Measurements from ENCODE around the gene SLC35A2. TPM values are rescaled to one million over a fixed set of nuclear protein-coding genes. Genes with fewer than 3 reads are reported as not detected.

The SLC35A2 gene
- 41.7 TPM for polyA plus RNA-seq (2013, experiment 1 of 2; ENCODE audit: insufficient read length)
- 43.7 TPM for polyA plus RNA-seq (2013, experiment 2 of 2; ENCODE audit: insufficient read length)

GRCh38 chrX:48911412-48912182 lies at the start of gene SLC35A2:
Gene SLC35A2, minus strand, starts transcription at chrX:48911646. Its CDS starts 10 bp downstream, at chrX:48911636.
- peak; percentile 65 for DNase-seq

- no peak for DNase-seq
These were observed 48.8 kb upstream of the SLC35A2 start for GRCh38 chrX:48960291-48960690.

DNA sequence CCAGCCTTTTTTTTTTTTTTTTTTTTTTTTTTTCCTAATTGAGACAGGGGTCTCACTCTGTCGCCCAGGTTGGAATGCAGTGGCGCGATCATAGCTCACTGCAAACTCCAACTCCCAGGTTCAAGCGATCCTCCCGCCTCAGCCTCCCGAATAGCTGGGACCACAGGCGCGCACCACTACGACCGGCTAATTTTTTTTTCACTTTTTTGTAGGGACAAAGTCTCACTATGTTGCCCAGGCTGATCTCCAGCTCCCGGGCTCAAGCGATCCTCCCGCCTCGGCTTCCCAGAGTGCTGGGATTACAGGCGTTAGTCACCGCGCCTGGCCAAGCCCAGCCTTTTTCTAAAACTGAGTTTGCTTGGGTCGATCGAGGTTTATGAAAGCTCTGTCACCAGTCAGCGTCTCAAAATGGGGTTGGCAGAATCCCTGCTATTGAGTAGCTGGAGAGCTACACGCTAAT lies 47.2 kb upstream of the SLC35A2 start:
- DNase-seq: peak; percentile 59

GRCh38 chrX:48957827-48958634 lies 46.6 kb upstream of the SLC35A2 start:
- DNase-seq: peak; percentile 99

DNA sequence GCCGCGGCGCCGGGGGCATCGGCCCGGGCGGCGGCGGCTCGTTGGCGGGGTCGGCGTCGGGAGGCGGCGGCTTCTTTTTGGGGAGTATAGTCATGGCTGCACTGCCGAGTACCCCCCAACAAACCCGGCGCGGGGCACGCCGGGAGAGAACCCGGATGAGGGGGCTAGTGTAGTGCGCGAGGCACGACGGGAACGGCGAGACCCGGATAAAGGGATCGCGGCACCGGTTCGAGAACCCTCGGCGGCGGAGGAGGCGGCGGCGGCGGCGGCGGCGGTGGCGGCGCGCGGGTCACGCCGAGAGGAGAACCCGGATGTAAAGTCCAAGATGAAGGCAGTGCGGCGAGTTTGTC lies 46.0 kb upstream of the SLC35A2 start, which contains the start of gene OTUD5:
Gene OTUD5, minus strand, starts transcription at position 131 of the 350 bp plus-strand sequence. Its CDS starts 37 bp downstream, at position 94.
- DNase-seq: peak; percentile 69

GRCh38 chrX:48956728-48957414 lies 45.4 kb upstream of the SLC35A2 start:
- no peak for DNase-seq

GRCh38 chrX:48948589-48948988 lies 37.1 kb upstream of the SLC35A2 start:
- no peak for DNase-seq

- DNase-seq: peak; percentile 44
These were observed 34.3 kb upstream of the SLC35A2 start for GRCh38 chrX:48945517-48946348.

- DNase-seq: no peak
These were observed 31.4 kb upstream of the SLC35A2 start for GRCh38 chrX:48942895-48943294.

DNA sequence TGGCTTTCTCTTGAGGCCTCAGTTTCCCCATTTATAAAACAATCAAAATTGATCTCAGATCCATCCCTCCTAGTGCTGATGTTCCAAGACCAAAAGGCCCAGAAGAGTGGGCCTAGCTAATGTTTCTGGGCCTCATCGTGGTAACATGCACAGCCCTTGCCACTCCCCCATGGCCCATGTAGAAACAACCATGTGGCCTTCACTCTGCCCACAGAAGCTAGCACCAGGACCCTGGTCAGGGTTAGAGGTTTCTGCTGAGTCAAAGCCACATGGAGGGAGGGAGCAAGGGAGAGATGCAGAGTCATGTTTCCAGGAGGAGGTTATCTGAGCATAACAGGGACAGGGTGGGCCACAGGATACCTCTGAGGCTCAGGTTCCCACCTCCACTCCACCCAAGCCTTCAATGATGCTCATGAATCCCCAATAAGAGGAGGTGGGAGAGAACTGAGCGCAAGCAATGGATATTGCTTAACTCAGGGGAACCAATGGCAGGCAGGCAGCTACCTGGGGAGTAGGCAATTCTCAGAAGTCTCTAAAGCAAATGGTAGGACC lies 29.0 kb upstream of the SLC35A2 start:
- DNase-seq: no peak

DNA sequence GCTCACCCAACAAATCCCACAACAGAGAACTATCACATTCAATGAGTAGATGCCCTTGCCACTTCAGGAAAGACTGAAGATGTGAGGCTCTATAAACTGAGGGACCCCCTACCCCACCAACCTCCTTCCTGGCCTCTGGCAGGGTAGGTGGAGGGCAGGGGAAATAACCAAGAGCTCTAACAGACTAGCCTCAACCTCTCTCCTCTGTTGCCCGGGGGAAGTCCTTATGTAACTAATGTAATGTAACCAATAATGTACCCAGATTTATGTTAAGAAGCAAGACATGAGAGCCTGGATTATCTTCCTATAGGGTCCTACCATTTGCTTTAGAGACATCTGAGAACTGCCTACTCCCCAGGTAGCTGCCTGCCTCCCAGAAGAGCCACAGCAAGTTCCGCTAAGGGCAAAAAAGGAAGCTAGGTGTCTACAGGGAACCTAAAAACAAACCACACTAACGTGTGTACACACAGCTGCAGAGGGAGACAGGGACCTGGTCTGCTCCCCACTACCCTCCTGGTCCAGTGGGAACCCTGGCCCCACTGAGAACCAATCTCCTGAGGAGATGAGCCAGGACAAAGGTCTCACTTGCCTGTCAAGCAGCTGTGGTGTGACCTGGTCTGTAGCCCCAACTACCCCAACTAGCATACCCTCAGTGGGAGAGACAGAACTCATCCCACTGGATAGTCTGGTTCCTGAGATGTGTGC lies 28.2 kb upstream of the SLC35A2 start:
- no peak for DNase-seq

- no peak for DNase-seq
These were observed 27.4 kb upstream of the SLC35A2 start for GRCh38 chrX:48938721-48939425.

- peak; percentile 54 for DNase-seq
These were observed 25.8 kb upstream of the SLC35A2 start for GRCh38 chrX:48937054-48937907.

- no peak for DNase-seq
These were observed 25.1 kb upstream of the SLC35A2 start for GRCh38 chrX:48936429-48937053.

DNA sequence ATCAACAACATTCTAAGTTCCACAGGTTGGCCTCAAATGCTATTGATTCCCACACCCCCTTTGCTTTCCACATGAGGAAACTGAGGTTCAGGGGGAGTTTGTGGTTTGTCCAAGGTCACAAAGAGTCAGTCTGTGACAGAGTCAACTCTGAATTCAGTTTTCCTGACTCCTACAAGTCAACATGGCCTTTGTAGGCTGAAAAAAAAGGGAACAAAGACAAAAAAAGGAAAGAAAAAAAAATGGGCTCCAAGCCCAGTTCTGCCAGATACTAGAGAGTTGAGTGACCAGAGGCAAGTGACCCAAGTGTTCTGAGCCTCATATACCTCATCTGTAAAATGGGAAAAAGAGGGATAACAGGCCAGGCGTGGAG lies 23.8 kb upstream of the SLC35A2 start:
- DNase-seq: no peak

DNA sequence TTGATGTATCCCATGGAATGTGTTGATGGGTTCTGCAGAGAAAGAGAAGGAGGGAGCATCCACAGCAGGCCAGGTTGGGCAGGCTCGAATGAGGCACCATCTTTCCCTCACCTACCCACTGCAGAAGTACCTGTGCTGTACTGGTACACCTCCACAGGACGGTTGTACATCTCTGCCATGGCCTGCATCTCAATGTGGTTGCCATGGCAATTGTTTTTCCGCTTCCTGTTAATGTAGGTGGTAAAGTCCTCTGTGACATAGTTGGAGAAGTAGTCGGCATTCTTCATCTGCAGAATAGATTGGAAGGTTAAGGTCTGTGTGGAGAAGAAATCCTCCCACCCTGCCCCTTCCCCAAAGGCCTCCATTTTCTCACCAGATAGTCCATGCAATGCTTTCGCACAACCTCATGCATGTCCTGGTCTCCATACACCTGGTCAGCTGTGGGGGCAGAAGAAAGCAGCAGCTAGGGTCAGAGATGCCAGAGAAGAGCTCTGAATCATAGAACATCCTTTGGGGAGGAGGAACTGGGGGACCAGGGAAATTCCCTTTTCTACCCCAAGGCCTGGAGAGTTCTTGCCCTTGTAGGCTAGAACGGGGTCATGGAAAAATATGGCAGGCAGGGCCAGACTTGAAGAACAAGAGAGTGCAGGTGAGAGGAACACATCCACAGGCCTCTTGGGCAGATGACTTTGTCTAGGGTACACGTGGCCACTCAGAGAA lies 23.3 kb upstream of the SLC35A2 start:
- no peak for DNase-seq

DNA sequence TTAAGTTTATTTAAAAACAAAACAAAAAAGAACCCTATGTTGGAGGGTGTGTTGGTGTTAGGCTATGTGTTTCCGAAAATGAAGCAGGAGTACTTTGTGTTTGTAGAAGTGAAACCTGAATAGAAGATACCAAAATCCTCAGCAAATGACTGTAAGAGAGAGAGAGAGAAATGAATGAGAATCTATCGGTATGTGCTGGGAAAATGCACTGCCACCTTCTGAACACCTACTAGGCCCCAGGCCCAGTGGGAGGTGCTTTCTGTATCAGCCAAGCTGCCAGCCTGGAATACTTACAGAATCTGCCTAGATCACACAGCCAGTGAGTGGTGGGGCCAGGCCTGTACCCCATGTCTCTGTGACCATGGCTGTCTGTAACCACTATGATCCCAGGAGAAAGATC lies 22.3 kb upstream of the SLC35A2 start:
- no peak for DNase-seq

DNA sequence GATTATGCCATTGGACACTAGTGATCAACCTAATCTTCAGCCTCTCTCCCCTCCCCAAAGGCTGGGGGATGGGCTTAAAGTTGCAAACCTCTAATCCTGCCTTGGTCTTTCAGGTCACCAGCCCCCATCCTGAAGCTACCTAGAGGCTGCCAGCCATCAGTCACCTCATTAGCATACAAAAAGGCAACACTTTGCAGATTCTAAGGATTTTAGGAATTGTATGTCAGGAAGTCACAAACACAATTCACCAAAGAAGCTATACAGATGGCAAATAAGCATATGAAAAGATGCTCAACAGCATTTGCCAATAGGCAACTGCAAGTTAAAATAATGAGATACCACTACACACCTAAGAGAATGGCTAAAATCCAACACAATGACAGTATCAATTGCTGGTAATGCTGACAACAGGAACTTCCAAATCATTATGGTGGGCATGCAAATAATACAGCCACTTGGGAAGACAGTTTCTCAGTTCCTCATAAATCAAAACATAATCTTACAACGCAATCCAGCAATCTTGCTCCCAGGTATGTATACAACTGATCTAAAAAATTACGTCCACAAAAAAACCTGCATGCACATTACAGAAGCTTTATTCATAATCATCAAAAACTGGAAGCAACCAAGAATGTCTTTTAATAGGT lies 16.4 kb upstream of the SLC35A2 start:
- no peak for DNase-seq
